Measurements from ENCODE around the gene ELP1. TPM values are rescaled to one million over a fixed set of nuclear protein-coding genes. Genes with fewer than 3 reads are reported as not detected.

Gene ELP1
- total and polyA plus RNA-seq, 2 of the 4 experiments (the other 2 are of a cell fraction), result 20.0 to 43.2 TPM

- WGBS, 2 experiments (ENCODE audit: extremely low coverage in 2 of 2, insufficient read length in 1 of 2), result 100% methylated on average over 1 of the region's 5 CpGs; no CpG with 5 or more reads in 1 of the 2 experiments
- Histone ChIP-seq H3K9me1 (ENCODE audit: insufficient read depth, low read length) (peaks cover 2% of the 10 kb centered on the region; the same call in 1 of the 2 replicates), H4K20me1 (ENCODE audit: insufficient read depth, low read length) (no peaks in the 10 kb centered on the region), H3K18ac (ENCODE audit: low read depth, low read length) (no peak overlapping the region), H3K9ac (ENCODE audit: low read depth, low read length) (no peak overlapping the region), H2BK15ac (ENCODE audit: low read depth, low read length) (no peak overlapping the region), H3K56ac (ENCODE audit: extremely low read depth, insufficient read depth, low read length) (no peak overlapping the region), H4K8ac (ENCODE audit: low read depth in 2 of 2, low read length in 2 of 2) (no peak overlapping the region), H3K36me3 (ENCODE audit: control insufficient read depth, insufficient read depth, low read length) (peaks cover 34% of the 10 kb centered on the region), H3K9me3 (ENCODE audit: control insufficient read depth, insufficient read depth, low read length) (no peaks in the 10 kb centered on the region), H3K27ac (ENCODE audit: insufficient read depth, low read length) (no peak overlapping the region), H2BK5ac (ENCODE audit: low read depth, low read length, poor library complexity, severe bottlenecking) (no peak overlapping the region), H3K4me3 (ENCODE audit: insufficient read depth, low read depth, low read length) (no peak overlapping the region), H4K5ac (ENCODE audit: low read depth, low read length) (no peak overlapping the region), H3K79me1 (ENCODE audit: low read depth in 1 of 2, low read length in 2 of 2) (no peaks in the 10 kb centered on the region), H2BK20ac (ENCODE audit: low read depth, low read length) (no peak overlapping the region), H4K91ac (ENCODE audit: insufficient read depth, low read depth, low read length) (no peak overlapping the region), H3K4me1 (ENCODE audit: control insufficient read depth, insufficient read depth, low read length) (no peaks in the 10 kb centered on the region), H3K23ac (ENCODE audit: low read depth, low read length) (no peak overlapping the region), H2AK9ac (replicated peaks; ENCODE audit: low read depth, low read length, poor library complexity) (no peak overlapping the region), H2BK120ac (ENCODE audit: low read depth, low read length) (no peak overlapping the region), H3K4me2 (ENCODE audit: low read depth, low read length) (no peak overlapping the region), H3K4ac (ENCODE audit: low read depth, low read length) (no peak overlapping the region), H2AK5ac (ENCODE audit: low read depth, low read length) (no peak overlapping the region), H2AFZ (replicated peaks; ENCODE audit: low read length, poor library complexity) (no peak overlapping the region), H3K14ac (replicated peaks; ENCODE audit: low read depth, low read length) (no peak overlapping the region), H3K27me3 (ENCODE audit: control insufficient read depth, insufficient read depth, low read length) (no peaks in the 10 kb centered on the region)
- ATAC-seq (ENCODE audit: low read depth), result no peak
- intact Hi-C loops (cut with micrococcal nuclease), result no loop called here
- no peak for TF ChIP-seq RCOR1 (IDR thresholded peaks at IDR 0.05; ENCODE audit: insufficient replicate concordance, low read length)
- no peak for TF ChIP-seq NFE2L2 (IDR thresholded peaks at IDR 0.05; ENCODE audit: low read depth, low read length)
- TF ChIP-seq SMC3 (IDR thresholded peaks at IDR 0.05; ENCODE audit: low read depth, low read length), result no peak
- TF ChIP-seq RFX5 (IDR thresholded peaks at IDR 0.05; ENCODE audit: low read depth, low read length), result no peak
- no peak for TF ChIP-seq FOS (IDR thresholded peaks at IDR 0.05; ENCODE audit: low read depth, low read length)
- TF ChIP-seq, protein P1, sequence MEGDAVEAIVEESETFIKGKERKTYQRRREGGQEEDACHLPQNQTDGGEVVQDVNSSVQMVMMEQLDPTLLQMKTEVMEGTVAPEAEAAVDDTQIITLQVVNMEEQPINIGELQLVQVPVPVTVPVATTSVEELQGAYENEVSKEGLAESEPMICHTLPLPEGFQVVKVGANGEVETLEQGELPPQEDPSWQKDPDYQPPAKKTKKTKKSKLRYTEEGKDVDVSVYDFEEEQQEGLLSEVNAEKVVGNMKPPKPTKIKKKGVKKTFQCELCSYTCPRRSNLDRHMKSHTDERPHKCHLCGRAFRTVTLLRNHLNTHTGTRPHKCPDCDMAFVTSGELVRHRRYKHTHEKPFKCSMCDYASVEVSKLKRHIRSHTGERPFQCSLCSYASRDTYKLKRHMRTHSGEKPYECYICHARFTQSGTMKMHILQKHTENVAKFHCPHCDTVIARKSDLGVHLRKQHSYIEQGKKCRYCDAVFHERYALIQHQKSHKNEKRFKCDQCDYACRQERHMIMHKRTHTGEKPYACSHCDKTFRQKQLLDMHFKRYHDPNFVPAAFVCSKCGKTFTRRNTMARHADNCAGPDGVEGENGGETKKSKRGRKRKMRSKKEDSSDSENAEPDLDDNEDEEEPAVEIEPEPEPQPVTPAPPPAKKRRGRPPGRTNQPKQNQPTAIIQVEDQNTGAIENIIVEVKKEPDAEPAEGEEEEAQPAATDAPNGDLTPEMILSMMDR (conservative IDR thresholded peaks at IDR 0.05; ENCODE audit: low read depth, low read length), result no peak
- no peak for TF ChIP-seq MAZ (IDR thresholded peaks at IDR 0.05; ENCODE audit: borderline replicate concordance, low read depth, low read length)
- no TSS peak for BruUV-seq (replicated peaks)
- in situ Hi-C loops (cut with MboI; ENCODE audit: low sequenced_read_pairs), result no loop called here
- no peak for DNase-seq
- POLR2A ChIA-PET (ENCODE audit: unreplicated experiment), result no interaction called here
- CTCF ChIA-PET, result interaction anchor here (0.6 to 1.1 kb wide), 3 partner anchors 16 to 1017 kb away, joined by 3 to 5 read pairs (median 3); no protein-coding TSS in a partner anchor
- dilution Hi-C loops (cut with HindIII; ENCODE audit: low sequenced_read_pairs, unreplicated experiment), result no loop called here
These were observed 33.7 kb downstream of the ELP1 start for GRCh38 chr9:108900176-108900575.
